Measurements from ENCODE around the gene EFCAB9. TPM values are rescaled to one million over a fixed set of nuclear protein-coding genes. Genes with fewer than 3 reads are reported as not detected.
"Not testable (repeated sequence)": the region's sequence is repeated elsewhere in the genome, so short reads cannot be mapped to it uniquely, and the experiment has no call there.

Gene EFCAB9
- total RNA-seq, 4 donors from 2014 or later, result not detected

DNA sequence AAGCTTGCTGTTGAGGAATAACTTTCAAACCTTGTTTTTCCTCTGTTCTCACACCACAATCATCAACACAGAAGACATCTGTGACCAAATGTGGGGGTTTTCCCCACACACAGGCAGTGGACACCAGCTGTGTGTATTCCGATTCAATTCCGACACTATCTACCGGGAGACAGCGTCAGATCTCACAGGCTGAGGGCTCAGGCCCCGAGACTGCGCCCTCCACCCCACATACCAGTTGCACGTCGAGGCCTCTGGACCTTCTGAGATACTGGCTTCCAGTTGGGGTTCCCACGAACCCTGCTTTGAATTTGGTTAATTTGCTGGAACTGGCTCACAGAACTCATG is 47.3 kb upstream of the EFCAB9 start:
- Histone ChIP-seq H3K36me3 (peaks cover 0 to 19% of the 10 kb centered on the region in 2 donors), H3K27me3 (no peaks in the 10 kb centered on the region), H3K9me3 (no peaks in the 10 kb centered on the region), H3K4me1 (peaks cover 0 to 24% (median 0%) of the 10 kb centered on the region in 3 donors), H3K4me3 (no peak overlapping the region), H3K27ac (no peak overlapping the region)
- no peak for ATAC-seq
- TF ChIP-seq POLR2A (IDR thresholded peaks at IDR 0.05) (no peak), POLR2AphosphoS5 (IDR thresholded peaks at IDR 0.05) (no peak)
- TF ChIP-seq, protein P1, sequence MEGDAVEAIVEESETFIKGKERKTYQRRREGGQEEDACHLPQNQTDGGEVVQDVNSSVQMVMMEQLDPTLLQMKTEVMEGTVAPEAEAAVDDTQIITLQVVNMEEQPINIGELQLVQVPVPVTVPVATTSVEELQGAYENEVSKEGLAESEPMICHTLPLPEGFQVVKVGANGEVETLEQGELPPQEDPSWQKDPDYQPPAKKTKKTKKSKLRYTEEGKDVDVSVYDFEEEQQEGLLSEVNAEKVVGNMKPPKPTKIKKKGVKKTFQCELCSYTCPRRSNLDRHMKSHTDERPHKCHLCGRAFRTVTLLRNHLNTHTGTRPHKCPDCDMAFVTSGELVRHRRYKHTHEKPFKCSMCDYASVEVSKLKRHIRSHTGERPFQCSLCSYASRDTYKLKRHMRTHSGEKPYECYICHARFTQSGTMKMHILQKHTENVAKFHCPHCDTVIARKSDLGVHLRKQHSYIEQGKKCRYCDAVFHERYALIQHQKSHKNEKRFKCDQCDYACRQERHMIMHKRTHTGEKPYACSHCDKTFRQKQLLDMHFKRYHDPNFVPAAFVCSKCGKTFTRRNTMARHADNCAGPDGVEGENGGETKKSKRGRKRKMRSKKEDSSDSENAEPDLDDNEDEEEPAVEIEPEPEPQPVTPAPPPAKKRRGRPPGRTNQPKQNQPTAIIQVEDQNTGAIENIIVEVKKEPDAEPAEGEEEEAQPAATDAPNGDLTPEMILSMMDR (IDR thresholded peaks at IDR 0.05), result no peak
- whole genome bisulfite sequencing, 2 donors (ENCODE audit: low coverage in 1 of 2), result 85 to 96% methylated on average over 6 to 8 of the region's 9 CpGs

DNA sequence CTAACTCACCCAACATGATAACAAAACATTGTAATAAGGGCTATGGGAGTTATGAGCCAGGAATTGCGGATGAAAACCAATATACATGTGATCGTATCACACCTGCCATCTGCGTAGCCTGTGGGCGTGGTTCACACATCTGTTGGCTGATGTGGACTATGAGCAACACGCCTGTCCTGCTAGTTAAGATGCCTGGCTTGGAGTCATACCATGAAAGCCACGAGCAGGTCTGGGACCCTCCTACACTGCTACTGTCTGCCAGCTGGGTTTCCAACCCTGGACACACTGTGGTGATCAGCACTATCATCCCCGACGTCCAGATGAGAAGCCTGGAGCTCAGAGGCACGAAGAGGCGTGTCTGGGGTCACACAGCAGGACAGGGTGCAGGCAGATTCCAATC is 46.1 kb upstream of the EFCAB9 start:
- peaks cover 0 to 25% of the 10 kb centered on the region in 2 donors for H3K36me3 ChIP-seq
- WGBS, 2 donors (ENCODE audit: low coverage in 1 of 2), result no CpG with 5 or more reads among the region's 10 CpGs
- H3K27me3 ChIP-seq, result no peaks in the 10 kb centered on the region

DNA sequence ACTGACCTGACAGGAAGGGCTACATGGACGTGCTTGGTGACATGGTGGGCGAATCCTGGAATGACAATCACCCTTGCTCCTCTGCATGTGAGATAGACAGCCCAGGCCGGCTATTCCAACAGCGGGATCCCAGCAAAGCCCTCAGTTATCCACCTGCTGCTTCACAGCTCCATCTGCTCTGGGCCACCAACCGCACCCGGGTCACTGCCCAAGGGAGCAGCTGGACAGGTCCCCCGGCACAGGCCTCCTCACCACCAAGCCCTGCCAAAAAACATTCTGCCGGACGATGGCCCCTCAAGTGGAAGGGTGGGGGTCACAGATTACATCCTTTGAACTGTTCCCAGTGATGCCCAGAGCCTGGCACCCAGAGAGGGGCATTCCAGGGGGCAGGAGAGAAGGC is 45.6 kb upstream of the EFCAB9 start:
- 80 to 100% methylated on average over 1 to 2 of the region's 9 CpGs for WGBS, 2 donors (ENCODE audit: low coverage in 1 of 2)

More for the DNA sequence above, 46.1 kb upstream of the EFCAB9 start:
- Histone ChIP-seq H3K4me3 (no peak overlapping the region), H3K27ac (no peak overlapping the region), H3K4me1 (peaks cover 0 to 24% (median 0%) of the 10 kb centered on the region in 3 donors), H3K9me3 (no peaks in the 10 kb centered on the region)
- no peak for ATAC-seq
- TF ChIP-seq POLR2A (IDR thresholded peaks at IDR 0.05) (no peak), POLR2AphosphoS5 (IDR thresholded peaks at IDR 0.05) (no peak), EP300 (IDR thresholded peaks at IDR 0.05) (no peak)
- TF ChIP-seq, protein P1 (IDR thresholded peaks at IDR 0.05), result no peak

DNA sequence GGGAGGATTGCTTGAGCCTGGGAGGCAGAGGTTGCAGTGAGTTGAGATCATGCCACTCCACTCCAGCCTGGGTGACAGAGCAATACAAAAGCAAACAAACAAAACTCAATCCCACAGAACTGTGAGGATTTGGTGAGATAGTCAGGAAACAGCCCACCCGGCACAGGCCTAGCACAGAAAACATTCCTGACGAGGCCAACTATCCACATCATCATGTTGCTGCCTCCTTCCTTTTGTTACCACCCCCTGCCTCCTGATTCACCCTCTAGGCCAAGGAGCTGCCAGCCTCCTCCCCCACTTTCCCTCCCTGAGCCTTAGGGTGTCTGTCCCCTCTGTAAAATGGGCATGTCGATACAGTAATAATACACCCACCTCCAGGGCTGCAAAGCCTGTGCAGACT is 44.9 kb upstream of the EFCAB9 start:
- H3K36me3 ChIP-seq, result peaks cover 0 to 31% of the 10 kb centered on the region in 2 donors
- TF ChIP-seq POLR2AphosphoS5 (IDR thresholded peaks at IDR 0.05) (no peak), POLR2A (IDR thresholded peaks at IDR 0.05) (no peak), EP300 (IDR thresholded peaks at IDR 0.05) (no peak)
- TF ChIP-seq, protein P1 (IDR thresholded peaks at IDR 0.05), result no peak
- H3K4me3 ChIP-seq, result no peak overlapping the region
- peaks cover 0 to 18% (median 0%) of the 10 kb centered on the region in 3 donors for H3K4me1 ChIP-seq
- H3K27ac ChIP-seq, result no peak overlapping the region
- no peaks in the 10 kb centered on the region for H3K9me3 ChIP-seq
- ATAC-seq, result no peak
- H3K27me3 ChIP-seq, result no peaks in the 10 kb centered on the region
- 74 to 100% methylated on average over 1 to 3 of the region's 3 CpGs for WGBS, 2 donors (ENCODE audit: low coverage in 1 of 2)

More for the DNA sequence above, 45.6 kb upstream of the EFCAB9 start:
- Histone ChIP-seq H3K27ac (no peak overlapping the region), H3K4me1 (peaks cover 0 to 24% (median 0%) of the 10 kb centered on the region in 3 donors), H3K27me3 (no peaks in the 10 kb centered on the region), H3K9me3 (no peaks in the 10 kb centered on the region), H3K4me3 (no peak overlapping the region), H3K36me3 (peaks cover 0 to 25% of the 10 kb centered on the region in 2 donors)
- no peak for ATAC-seq
- TF ChIP-seq POLR2AphosphoS5 (IDR thresholded peaks at IDR 0.05) (no peak), EP300 (IDR thresholded peaks at IDR 0.05) (no peak), POLR2A (IDR thresholded peaks at IDR 0.05) (no peak)
- TF ChIP-seq, protein P1 (IDR thresholded peaks at IDR 0.05), result no peak

DNA sequence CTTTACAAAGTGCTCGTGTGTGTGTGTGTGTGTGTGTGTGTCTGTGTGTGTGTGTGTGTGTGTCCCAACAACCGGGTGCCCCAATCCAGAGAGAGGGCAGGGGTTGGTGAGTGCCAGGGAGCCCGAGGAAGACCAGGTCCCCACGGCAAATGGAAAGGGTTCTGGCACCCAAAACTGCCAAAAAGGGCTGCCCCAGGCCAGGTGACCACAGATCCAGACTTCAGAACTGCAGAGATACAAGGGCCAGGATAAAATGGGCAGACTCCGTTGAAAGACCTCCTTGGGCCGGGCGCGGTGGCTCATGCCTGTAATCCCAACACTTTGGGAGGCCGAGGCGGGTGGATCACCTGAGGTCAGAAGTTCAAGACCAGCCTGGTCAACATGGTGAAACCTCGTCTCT is 44.5 kb upstream of the EFCAB9 start:
- not testable (repeated sequence) for H3K27ac ChIP-seq, H3K4me3 ChIP-seq, ATAC-seq, H3K9me3 ChIP-seq, H3K27me3 ChIP-seq
- H3K4me1 ChIP-seq, result peaks cover 0 to 13% (median 0%) of the 10 kb centered on the region in 3 donors
- 80 to 85% methylated on average over 1 to 5 of the region's 11 CpGs for WGBS, 2 donors (ENCODE audit: low coverage in 1 of 2)
- peaks cover 0 to 35% of the 10 kb centered on the region in 2 donors for H3K36me3 ChIP-seq
